COLO668 (cell line): ENCODE results near the gene FBN2.

ENCODE experiments used
- DNase-seq: peaks from one replicate; lab custom pipeline; 2025; ENCODE audit not compliant: unreplicated experiment; lab: John Stamatoyannopoulos, UW

The FBN2 gene

GRCh38 chr5:128216285-128216684 lies 321.8 kb downstream of the FBN2 start:
- DNase-seq: no peak

GRCh38 chr5:128213833-128214232 lies 324.2 kb downstream of the FBN2 start:
- DNase-seq: no peak

GRCh38 chr5:128213340-128213739 lies 324.7 kb downstream of the FBN2 start:
- DNase-seq: peak; percentile 42

GRCh38 chr5:128212191-128212806 lies 325.7 kb downstream of the FBN2 start:
- no peak for DNase-seq

- DNase-seq: no peak
These were observed 329.6 kb downstream of the FBN2 start for GRCh38 chr5:128208436-128208835.
